ENCODE measurements around the gene PNO1.

DNA sequence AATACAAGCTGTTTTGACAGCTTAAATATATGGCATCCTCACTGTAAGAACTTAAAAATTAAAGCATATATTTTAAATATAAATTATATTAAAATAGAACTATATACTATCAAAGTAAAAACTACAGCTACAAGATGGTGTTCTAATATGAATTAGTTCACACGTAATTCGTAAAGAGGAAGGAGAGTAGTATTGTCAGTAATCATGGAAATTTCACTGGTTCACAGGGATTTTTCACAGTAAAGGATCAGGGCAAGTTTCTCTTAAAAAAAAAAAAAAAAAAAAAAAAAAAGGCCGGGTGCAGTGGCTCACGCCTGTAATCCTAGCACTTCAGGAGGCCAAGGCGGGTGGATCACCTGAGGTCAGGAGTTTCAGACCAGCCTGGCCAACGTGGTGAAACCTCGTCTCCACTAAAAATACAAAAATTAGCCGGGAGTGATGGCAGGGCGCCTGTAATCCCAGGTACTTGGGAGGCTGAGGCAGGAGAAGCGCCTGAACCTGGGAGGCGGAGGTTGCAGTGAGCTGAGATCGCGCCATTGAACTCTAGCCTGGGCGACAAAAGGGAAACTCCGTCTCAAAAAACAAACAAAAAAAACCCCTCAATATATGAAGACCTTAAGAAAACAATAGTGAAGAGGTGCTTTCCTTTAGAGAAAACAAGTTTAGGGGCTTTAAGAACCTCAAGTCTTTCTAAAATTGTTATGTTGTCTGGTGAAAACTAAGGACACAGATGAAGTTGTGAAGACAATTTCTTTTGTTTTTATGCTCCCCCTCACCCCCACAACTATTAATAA, 32.5 kb downstream of the PNO1 start:
- TF ChIP-seq MYC (IDR thresholded peaks at IDR 0.05; ENCODE audit: low read depth, low read length) (no peak), POLR2A (IDR thresholded peaks at IDR 0.05; ENCODE audit: extremely low read depth, insufficient read length) (no peak)
- TF ChIP-seq, protein P1, sequence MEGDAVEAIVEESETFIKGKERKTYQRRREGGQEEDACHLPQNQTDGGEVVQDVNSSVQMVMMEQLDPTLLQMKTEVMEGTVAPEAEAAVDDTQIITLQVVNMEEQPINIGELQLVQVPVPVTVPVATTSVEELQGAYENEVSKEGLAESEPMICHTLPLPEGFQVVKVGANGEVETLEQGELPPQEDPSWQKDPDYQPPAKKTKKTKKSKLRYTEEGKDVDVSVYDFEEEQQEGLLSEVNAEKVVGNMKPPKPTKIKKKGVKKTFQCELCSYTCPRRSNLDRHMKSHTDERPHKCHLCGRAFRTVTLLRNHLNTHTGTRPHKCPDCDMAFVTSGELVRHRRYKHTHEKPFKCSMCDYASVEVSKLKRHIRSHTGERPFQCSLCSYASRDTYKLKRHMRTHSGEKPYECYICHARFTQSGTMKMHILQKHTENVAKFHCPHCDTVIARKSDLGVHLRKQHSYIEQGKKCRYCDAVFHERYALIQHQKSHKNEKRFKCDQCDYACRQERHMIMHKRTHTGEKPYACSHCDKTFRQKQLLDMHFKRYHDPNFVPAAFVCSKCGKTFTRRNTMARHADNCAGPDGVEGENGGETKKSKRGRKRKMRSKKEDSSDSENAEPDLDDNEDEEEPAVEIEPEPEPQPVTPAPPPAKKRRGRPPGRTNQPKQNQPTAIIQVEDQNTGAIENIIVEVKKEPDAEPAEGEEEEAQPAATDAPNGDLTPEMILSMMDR (IDR thresholded peaks at IDR 0.05; ENCODE audit: low read depth, low read length) = no peak

Data from NB4 (cell line).